GM08714 (cell line): Measurements from ENCODE around the gene B3GNT2.
"Not testable (repeated sequence)": the region's sequence is repeated elsewhere in the genome, so short reads cannot be mapped to it uniquely, and the experiment has no call there.

ENCODE experiments used
- H3K4me3 ChIP-seq: fragments of 200-500 bp; sonication (Bioruptor generic); 2 replicates; pipeline ENCODE4 v1.5.1; 2014; ENCODE audit warnings: mild to moderate bottlenecking, low read length, inconsistent platforms
- ZNF274 ChIP-seq: IDR thresholded peaks from 2 replicates; pipeline ENCODE4 v1.6.1; 2012; ENCODE audit warnings: mild to moderate bottlenecking, low read depth, low read length

The B3GNT2 gene

GRCh38 chr2:62264186-62264585, 68.3 kb downstream of the B3GNT2 start:
- no peak overlapping the region for H3K4me3 ChIP-seq
- no peak for TF ChIP-seq ZNF274

- no peak for TF ChIP-seq ZNF274
- H3K4me3 ChIP-seq, result no peak overlapping the region
Observed at GRCh38 chr2:62265106-62265505, 69.2 kb downstream of the B3GNT2 start.

- no peak overlapping the region for H3K4me3 ChIP-seq
- TF ChIP-seq ZNF274, result no peak
Observed at GRCh38 chr2:62266433-62267038, 70.6 kb downstream of the B3GNT2 start.

GRCh38 chr2:62267696-62268095, 71.8 kb downstream of the B3GNT2 start:
- H3K4me3 ChIP-seq, result no peak overlapping the region
- no peak for TF ChIP-seq ZNF274

GRCh38 chr2:62268681-62269188, 72.8 kb downstream of the B3GNT2 start:
- not testable (repeated sequence) for H3K4me3 ChIP-seq

- H3K4me3 ChIP-seq, result no peak overlapping the region
- no peak for TF ChIP-seq ZNF274
Observed at GRCh38 chr2:62270728-62271127, 74.8 kb downstream of the B3GNT2 start.
